Measurements from ENCODE around the gene PDGFC.

PDGFC gene, protein sequence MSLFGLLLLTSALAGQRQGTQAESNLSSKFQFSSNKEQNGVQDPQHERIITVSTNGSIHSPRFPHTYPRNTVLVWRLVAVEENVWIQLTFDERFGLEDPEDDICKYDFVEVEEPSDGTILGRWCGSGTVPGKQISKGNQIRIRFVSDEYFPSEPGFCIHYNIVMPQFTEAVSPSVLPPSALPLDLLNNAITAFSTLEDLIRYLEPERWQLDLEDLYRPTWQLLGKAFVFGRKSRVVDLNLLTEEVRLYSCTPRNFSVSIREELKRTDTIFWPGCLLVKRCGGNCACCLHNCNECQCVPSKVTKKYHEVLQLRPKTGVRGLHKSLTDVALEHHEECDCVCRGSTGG

DNA sequence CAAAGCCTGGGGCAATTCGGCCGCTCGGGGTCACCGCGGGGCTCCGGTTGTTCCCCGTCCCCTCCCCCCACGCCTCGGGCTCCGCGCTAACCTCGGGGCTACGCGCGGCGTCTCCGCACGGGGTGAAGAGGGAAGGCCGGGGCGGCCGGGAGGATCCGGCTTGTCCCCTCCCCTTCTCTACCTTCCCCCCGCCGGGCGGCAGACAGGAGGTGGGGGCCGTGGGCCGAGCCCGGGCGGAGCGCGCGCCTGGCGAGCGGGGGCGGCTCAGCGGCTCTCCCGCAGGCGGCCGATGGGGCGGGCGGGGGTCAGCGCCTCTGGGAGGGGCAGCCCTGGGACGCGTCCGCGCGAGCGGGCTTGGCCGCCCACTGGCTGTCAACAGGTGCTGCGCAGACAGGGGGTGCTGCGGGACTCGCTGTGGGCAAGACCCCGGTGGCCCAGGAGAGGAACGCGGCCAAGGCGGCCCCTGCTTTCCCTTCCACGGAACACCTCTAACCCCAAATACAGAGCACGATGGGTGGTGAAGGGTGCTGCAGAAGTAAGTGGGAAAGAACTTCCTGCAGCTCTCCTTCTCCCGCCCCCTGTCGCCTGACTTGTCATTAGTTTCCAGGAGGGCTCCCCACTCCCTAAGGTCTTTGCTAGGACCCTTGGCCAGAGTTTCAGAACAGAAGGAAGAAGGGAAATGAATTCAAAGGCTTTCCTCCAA lies at the start of gene PDGFC:
Gene PDGFC, minus strand, starts transcription at position 124 of the 703 bp plus-strand sequence. CDS start 896 bp downstream, outside the sequence.
- no peak for DNase-seq

DNA sequence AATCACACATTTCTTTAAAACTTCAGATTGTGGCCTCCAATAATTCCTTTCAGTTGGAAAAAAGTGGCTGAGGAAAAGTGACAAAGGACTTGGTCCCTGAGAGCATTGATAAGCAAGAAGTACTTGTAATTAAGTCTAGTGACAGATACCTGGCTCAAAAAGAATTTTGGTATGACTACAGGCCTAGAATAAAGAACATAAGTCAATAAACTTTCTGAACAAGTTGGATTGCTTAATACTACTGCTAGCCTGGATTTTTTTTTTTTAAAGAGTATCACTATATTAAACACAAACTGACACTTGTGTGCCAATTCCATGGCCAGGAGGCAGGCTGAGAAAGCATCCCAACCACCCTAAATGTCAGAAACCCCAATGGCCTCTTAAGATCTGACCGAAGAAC lies 49.3 kb upstream of the PDGFC start:
- no peak for DNase-seq

DNA sequence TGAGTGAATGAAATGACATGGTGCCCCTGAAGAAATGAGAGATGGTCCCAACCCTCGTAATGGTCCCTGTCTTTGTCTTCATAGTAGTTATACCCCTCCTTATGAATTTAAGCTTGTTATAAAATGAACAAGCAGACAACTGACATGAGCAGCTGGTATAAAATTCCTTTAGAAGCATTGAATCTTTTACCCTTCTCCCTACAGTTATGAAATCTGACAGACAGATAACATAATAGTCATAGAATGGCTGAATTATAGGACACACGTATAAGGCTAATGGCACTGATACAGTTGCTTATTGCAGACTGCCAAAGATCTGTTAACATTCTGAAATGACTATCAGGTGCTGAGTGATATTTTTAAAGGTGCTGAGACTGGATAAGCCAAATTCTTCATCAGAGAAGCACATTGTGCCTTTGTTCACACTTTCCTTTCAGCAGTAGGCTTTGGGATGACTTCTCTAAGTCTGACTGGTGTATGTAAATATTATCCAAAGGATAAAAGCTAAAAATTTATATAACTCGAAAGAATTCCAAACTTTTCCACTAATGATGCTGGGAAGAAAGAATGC lies 47.4 kb upstream of the PDGFC start:
- DNase-seq: no peak

DNA sequence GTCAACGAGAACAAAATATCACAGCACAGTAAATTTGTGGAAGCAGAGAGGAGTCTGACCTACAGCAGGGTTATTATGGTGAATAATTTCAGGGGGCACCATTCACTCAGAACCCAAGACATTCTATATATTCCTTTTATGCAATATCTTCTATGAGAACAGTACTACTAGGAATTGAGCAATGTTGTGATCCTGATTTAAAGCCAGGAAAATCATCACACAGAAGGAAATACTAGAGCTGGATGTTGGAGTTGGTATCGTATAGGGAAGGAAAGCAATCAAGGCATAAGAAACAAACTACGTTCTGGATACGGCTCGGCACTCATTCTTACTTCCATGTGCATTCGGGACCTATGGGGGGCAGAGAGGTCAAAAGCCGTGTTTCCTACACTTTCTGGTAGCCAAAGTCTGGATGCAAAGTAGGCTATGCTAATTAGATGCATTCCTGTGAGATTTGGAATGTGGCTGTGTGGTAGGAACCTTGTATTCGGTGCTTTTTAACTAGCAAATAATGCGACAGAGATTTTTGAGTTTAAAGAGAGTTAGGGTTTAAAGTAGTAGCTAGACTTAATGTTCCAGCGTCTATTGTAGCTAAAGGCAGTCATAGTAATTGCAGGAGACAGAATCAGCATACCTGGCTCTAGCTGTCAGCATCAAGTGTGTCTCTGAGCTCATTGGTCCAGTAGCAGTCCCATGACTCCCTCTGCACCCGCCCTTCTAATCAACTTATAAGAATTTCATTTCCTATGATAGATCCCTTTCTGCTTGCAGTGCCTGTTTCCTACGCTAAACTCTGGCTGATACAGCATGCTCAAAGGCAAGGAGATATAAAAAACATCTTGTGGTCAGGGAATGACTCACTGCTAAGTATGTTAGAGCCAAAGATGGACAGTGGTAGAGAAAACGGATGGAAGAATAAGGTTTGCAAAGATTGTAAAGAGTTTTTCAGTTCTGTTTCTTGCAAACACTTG lies 43.3 kb upstream of the PDGFC start:
- DNase-seq: no peak

DNA sequence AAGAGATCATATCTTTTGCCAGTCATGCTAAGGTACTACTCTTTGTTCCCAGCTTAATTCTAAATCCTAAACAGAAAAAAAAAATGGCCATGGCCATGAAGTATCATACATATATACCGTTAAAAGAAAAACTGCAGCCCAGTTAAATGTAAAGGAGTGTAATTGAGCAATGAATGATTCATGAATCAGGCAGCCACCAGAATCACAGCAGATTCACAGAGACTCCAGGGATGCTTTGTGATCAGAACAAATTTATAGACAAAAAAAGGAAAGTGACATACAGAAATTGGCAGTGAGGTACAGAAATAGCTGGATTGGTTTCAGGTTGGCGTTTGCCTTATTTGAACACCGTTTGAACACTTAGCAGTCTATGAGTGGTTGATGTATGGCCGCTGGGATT lies 42.1 kb upstream of the PDGFC start:
- no peak for DNase-seq

DNA sequence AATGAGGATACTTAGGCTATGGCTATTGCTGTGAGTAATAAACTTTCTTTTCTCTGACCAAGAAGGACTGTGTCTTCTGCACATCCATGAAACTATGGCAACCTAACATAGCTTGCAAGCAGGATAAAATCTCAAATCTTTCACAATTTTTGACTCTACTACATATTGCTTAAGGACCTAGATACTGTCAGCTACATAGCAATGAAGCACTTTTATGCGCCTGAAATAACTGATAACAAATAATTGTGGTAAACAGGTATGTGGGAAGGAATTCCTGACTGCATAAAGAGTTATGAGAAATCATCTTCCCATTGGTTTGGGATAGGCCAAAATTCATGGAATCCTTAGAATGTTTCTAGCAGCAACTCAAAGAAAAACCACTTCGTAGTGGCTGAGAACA lies 41.2 kb upstream of the PDGFC start:
- no peak for DNase-seq

DNA sequence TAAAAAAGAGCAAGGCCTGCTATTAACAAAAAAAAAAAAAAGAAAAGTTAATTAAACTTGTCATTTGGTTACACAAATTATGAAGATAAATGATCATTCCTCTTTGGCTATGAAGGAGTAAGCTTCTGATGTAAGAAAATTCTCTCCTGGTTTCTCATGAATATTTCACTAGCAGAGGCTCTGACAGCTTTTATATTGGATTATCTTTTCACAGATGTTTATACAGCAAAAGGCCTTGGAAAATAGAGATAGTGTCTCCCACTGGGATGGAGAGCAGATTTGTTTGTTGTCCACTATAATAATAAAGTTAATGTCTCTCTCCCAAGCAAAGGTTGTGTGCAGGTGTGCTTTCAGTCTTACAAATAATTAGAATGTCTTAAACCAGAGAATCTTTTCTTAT lies 40.7 kb upstream of the PDGFC start:
- no peak for DNase-seq

DNA sequence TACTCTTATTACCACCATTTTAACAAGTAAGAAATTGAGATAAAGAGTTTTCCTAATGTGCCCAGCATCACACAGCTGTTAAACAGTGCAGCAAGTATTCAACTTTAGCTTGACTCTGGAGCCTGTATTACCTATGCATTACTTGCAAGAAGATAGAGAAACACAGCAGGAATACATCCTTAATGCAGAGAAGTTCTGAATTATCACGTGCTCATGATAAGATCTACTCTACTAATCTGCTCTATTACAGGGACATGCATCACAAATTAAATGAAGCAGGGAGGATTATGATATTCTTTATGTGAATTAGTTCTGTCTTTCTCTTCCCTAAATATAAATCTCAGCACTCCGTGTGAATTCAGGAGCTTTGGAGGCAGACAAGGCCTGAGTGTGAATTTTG lies 39.0 kb upstream of the PDGFC start:
- no peak for DNase-seq

DNA sequence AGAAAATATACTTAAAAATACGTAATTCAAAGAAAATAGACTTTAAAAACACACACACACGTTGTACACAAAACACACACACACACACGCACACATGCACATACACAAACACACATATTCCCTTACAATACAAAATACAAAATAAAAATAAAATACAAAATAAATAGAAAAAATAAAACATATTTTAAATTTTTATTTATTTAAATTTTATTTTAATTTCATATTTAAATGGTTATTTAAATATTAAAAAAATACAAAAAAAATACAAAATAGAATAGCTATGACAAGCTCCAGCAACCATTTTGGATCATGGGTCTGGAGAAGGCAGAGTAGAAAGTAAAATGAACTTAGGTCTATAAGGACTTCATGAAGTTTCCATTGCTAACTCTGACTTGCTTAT lies 34.2 kb upstream of the PDGFC start:
- no peak for DNase-seq

DNA sequence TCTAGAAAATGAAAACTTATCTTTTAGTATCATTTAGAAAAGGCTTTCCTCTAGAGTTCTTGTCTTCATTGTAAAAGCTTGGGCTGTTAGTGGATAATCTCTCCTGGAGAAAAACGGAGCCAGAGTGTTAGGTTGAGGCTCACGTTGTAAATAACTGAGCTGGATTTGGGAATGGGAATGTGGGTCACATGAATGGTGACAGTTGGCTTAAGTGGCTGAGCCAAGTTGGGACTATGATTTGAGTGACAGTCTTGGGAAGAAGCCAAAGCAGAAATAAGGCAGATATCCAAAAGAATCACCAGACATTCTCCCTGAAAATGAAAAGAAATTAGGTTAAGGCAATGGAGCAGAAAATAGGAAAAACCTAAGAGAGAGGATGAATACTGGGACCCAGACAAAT lies 33.6 kb upstream of the PDGFC start:
- no peak for DNase-seq

DNA sequence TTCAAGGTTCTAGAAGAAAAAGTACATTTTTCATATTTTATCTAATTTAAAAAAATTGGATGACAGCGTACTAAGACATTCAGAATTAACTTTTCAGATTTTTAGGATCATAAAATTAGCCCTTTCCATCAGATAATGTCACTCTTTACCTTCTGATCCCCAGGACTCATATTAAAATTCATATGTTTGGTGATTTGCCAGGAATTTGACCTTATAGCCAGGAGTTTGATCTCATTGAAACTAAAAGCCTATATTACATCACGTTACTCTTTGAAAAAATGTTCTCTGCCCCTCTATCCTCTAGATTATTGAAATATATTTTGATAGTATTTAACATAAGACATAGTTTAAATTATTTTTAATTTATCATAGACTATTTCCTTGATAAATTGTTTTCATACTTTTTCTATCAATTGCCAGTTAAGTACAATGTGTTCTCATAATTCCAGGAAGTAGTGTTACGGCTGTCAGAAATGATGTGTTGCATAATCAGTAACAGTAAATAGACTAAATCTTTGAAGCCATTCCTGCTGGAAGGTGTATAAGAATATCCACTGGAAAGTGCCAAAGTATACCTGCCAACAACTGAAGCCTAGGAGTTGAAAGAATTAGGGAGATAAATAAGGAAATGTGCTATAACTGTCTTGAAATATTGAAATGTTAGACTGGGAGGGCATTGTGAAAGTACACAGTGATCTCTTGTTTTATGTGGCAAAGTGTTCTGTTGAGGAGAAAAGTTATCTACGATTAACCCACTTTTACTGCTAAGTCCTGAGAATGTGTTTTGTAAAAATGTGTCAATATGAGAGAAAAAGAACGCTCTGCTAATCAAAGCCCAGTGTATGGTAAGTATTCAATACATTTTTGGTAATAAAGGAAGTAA lies 32.9 kb upstream of the PDGFC start:
- DNase-seq: no peak

DNA sequence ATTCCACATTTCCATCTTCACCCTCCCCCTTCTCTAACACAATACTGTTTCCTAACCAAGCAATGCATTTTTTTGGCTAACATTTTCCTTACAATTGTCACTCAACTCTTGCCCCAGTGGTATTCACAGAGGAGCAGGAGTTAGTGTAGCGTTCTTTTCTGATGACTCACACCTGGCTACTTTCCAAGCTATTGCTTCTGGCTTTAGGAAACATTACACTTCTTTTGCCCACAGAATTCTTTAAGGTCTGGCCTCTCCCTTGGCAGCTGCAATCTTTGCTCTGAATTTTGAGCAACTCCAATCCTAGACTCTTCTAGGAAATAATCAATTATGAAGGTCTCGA lies 27.5 kb upstream of the PDGFC start:
- no peak for DNase-seq

DNA sequence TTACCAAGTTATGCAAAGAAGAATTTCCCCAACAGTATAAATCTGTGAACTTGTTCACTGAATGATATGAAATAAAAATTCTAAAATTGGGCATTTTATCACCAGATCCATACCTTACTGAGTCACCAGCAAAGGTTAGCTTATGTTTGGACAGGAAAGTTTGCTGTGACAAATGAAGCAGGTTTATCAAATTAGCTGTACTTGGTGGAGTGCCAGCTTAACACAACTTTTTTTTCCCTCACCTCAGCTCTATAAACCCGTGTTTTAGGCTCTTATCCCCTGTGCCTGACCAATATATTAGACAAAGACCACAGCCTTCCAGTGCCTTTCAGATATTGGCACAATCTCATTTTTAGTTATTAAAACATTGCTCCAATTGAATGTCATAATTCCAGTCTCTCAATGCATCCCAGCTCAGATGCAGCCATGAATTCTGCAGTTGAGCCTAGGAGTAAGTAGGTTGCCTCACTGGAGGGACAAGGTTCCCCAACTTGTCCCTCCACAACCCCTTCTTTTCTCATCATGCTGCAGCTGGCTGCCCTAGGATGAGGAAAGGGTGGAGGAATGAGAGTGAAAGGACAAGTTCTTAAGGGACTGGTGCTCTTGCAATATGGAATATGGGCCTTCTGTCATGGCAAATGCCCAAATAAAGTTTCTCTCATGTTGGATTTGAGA lies 27.0 kb upstream of the PDGFC start:
- DNase-seq: no peak

DNA sequence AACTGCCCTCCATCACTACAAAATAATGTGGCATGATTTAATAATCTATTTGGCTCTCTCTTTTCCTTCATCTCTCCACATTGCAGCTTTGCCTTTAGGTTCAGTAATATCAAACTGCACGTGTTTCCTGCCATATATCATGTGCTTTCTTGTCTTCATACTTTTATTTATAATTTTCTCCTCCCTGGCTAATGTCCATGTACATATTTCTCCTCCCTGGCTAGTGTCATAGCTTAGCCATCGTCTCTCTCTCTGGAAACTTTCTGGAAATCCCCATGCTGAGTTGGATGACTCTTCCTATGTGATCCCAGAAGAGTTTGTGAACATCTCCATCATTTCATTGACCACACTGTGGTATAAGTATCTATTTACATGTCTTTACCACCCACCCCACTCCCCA lies 21.3 kb upstream of the PDGFC start:
- no peak for DNase-seq

DNA sequence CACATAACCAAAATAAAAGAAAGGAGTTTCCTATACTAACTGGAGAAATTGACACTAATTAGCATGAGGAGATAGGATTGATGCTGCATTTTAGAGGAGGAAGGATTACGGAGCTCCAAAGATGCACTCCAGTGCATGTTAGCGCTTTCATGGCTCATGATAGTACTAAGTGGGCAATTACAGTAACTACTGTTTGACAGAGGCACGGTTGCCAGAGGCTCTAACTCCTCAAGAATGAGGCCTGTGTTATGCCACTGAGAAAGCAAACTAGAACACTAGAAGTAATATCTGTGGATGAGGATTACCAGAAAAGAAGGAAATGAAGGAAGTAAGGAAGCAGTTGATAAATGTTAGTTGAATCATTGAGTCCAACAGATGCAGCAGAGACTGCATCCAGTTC lies 19.6 kb upstream of the PDGFC start:
- no peak for DNase-seq

DNA sequence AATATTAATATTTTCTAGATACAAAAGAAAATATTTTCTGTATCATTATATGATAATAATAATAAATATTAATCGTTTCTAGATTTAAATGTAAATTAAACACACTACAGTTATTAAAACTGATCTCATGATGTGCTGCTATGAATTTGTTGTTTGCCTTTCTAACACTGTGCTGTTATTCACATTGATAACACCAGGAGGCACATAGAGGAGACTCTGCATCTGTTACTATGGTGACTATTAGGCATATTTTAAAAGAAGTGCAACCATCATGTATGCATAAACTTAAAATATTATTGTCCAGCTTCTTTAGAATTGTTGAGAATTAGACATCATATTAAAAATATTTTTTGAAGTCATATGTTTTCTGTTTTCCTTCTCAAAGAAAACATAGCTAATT lies 11.8 kb upstream of the PDGFC start:
- DNase-seq: no peak

DNA sequence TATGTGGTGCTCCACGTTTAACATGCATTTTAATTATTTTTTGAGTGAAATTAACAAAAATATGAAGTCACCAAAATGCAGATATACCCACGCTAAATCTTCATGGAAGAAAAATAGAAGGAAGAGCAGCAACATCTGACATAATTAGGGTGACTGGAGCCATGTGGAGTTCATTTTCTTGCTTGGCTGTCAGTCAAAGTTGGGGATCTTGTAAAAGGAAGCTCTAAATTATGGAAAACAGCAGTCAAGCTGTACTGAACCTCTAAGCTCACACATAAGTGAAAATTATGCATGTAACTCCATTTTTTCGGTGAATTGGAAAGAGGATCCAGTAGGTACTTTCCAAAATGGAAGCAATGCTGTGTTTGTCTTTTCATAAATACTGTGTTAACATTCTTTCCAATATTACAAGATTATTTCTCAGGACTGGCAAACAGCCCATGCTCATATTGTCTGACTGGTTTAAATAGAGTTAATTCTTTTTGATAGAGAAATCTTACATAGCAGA lies 9.7 kb upstream of the PDGFC start:
- DNase-seq: no peak

DNA sequence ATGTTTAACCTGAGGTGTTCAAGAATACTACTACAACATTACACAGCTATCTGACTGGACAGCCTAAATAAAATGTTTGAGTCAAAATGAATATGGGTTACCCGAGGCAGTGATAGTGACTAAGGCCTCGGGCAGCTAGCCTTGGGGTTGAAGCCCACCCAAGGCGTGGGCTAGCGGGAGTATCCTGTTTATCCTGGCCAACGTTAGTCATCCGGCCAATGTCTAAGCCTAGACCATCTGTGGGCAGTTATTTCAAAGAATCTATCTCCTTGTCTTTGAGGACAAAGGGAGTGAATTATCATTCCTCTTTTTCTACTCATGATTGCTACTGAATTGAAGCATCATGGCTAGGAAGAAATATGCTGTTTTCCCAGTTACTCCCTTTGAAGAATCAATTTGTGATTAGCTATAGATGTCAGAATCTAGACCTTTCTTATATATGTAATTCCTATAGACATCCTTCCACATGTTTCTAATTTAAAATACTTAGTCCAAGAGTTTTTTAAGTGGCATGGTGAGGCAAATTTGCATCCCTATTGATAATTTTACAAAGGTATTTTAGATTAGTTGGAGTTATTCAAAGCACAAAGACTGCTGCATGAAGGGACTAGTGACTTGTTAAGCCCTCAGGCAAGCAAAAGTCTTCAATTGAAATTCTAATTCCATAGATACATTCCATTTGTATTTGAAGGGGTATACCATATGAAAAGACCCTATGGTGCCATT lies 6.0 kb upstream of the PDGFC start:
- no peak for DNase-seq

DNA sequence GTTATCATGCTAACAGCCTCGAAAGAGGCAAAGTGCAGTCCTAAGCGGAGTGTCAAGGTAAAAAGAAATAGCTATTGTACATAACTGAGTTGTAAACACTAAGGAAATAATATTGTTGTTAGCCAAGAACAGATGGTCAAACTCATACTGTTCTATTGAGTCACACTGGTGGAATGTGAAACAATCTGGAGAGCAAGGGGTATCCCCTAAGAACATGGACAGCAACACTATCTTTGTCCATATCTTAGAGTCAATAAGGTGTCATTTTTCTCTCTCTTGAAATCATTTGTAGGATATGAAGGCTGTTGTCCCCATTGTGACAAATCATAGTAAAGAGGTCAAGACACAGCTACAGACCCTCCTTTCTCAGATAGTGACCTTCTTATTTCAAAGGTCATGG lies 4.5 kb upstream of the PDGFC start:
- DNase-seq: no peak

DNA sequence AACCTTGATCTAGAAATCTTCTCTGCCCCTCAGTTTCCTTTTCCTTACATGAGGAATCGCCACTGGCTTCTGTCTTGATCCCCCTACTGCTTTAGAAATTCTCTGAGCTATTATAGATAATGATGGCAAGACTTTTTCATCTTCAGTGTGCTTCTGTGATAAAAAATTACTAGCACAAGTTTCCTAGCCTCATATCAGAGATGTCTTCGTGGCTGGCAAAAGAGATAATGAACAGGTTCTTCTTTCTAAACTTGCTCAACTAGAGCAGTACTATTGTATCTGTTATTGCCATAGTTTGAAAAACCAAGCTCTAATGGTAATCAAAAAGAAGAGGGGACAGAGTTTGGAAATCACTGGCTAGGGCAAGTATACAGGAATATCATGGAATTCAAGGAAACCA lies 4.1 kb upstream of the PDGFC start:
- DNase-seq: no peak

DNA sequence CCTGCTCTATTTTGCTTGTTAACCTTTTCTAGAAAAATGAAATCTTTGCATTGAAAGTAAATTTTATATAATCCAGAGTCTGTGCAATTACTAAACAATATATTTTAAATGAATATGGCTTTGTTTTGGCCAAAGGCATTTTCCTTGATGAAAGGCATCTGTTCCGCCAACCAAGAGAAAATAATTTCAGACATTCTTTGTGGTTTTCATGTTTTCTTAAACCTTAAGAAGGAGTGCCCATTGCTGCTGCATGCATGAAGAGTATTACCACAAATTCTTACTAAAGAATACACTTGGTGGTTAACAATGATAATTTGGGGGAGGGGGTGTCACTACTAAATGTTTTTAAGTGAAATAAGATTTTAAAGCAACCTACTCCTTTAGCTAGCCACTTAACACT lies 2.7 kb upstream of the PDGFC start:
- no peak for DNase-seq
